Spinal cord (tissue), 10 donors: ENCODE results near the gene CTDSP2. TPM values are rescaled to one million over a fixed set of nuclear protein-coding genes. Genes with fewer than 3 reads are reported as not detected.

Source experiments
- DNase-seq, 6 donors: peaks; one replicate each; pipeline versions ENCODE4 v3.0.0 to v3.0.0-alpha.2; 2013 to 2015; ENCODE audit warnings: low spot score in 6 of 6, low read depth in 4 of 6
- H3K27ac ChIP-seq: one replicate; pipeline ENCODE4 v1.5.1; 2013; ENCODE audit warnings: low read depth, low read length, control low read depth
- H3K27me3 ChIP-seq: one replicate; pipeline ENCODE4 v1.6.1; 2013; ENCODE audit warnings: low read length; ENCODE audit not compliant: control insufficient read depth, insufficient read depth
- H3K36me3 ChIP-seq: one replicate; pipeline ENCODE4 v1.6.1; 2013; ENCODE audit warnings: low read length; ENCODE audit not compliant: control insufficient read depth, insufficient read depth
- H3K4me1 ChIP-seq: one replicate; pipeline ENCODE4 v1.6.1; 2013; ENCODE audit warnings: low read length; ENCODE audit not compliant: control insufficient read depth, insufficient read depth
- H3K4me3 ChIP-seq: one replicate; pipeline ENCODE4 v1.5.1; 2013; ENCODE audit warnings: low read depth, low read length, control low read depth
- H3K9me3 ChIP-seq: one replicate; pipeline ENCODE4 v1.6.1; 2013; ENCODE audit warnings: low read length; ENCODE audit not compliant: control insufficient read depth, insufficient read depth
- WGBS: methylation state at CpG from one replicate; pipeline ENCODE4 v1.1.5; 2013; ENCODE audit warnings: missing lambda C conversion rate; ENCODE audit not compliant: insufficient coverage; 5-methylcytosine and 5-hydroxymethylcytosine counted together
- polyA plus RNA-seq, 2 donors: library from polyadenylated mRNA; unstranded; fragments of 120-200 nt; gene quantifications; one replicate each; pipeline ENCODE4 v1.2.1, GENCODE V29; 2013; ENCODE audit not compliant: insufficient read length in 2 of 2
- total RNA-seq, 2 donors: library from RNA; depleted of rRNA in 1 of 2; stranded (reverse); fragments of 120-200 nt in 1 of 2; fragments of >200 nt in 1 of 2; gene quantifications; one replicate each; pipeline versions ENCODE4 v1.2.3 to v1.2.4, GENCODE V29; 2013 to 2014
- donor health status: healthy.

Gene CTDSP2
- total and polyA plus RNA-seq, 4 donors = 42.6 to 111 (median 102) TPM

DNA sequence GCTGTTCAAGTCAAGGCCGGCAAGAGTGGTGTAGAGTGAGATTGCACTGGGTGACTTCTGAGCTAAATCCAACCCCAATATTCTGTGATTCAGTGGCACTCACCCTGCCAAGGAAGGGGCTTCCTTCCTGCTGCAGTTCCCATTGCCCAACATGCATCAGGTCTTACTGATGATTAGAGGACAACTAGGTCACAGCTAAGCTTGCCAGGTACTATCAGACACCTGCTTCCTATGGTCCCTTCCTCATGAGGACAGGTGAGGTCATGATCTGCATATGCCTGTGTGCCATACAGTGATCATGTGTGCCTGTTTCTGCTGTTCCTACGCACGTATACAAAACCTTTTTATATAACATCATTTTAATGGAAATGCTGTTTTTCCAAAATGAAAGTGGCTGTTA lies 1.7 kb upstream of the CTDSP2 start:
- H3K4me1 ChIP-seq = peaks cover 46% of the 10 kb centered on the region

DNA sequence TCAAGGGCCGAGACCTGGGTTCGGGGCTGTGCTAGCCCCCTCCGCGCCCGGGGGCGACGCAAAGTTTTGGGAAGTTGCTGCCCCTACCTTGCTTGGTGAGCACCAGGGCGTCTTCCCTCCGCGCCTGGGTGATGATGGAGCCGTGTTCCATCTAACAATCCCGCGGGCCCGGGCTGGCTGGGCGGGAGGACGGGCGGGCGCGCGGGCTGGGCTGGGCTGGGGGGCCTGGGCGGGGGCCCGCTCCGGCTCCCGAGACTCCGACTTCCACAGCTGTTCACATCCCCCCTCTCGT lies 298 bp downstream of the CTDSP2 start:
- peaks cover 43% of the 10 kb centered on the region for H3K4me1 ChIP-seq
- peak overlapping the region; percentile 100 for H3K4me3 ChIP-seq
- H3K9me3 ChIP-seq = no peaks in the 10 kb centered on the region
- H3K27me3 ChIP-seq = no peaks in the 10 kb centered on the region
- peaks cover 3% of the 10 kb centered on the region for H3K36me3 ChIP-seq
- under 1% methylated on average over 20 of the region's 26 CpGs for WGBS
- DNase-seq = no peak
- H3K27ac ChIP-seq = peak overlapping the region; percentile 99

More for the DNA sequence above, 1.7 kb upstream of the CTDSP2 start:
- Histone ChIP-seq H3K36me3 (peaks cover 3% of the 10 kb centered on the region), H3K27me3 (peaks cover 12% of the 10 kb centered on the region), H3K4me3 (no peak overlapping the region), H3K9me3 (no peaks in the 10 kb centered on the region), H3K27ac (no peak overlapping the region)
- DNase-seq = no peak
- WGBS = 80% methylated on average over 1 of the region's 3 CpGs

DNA sequence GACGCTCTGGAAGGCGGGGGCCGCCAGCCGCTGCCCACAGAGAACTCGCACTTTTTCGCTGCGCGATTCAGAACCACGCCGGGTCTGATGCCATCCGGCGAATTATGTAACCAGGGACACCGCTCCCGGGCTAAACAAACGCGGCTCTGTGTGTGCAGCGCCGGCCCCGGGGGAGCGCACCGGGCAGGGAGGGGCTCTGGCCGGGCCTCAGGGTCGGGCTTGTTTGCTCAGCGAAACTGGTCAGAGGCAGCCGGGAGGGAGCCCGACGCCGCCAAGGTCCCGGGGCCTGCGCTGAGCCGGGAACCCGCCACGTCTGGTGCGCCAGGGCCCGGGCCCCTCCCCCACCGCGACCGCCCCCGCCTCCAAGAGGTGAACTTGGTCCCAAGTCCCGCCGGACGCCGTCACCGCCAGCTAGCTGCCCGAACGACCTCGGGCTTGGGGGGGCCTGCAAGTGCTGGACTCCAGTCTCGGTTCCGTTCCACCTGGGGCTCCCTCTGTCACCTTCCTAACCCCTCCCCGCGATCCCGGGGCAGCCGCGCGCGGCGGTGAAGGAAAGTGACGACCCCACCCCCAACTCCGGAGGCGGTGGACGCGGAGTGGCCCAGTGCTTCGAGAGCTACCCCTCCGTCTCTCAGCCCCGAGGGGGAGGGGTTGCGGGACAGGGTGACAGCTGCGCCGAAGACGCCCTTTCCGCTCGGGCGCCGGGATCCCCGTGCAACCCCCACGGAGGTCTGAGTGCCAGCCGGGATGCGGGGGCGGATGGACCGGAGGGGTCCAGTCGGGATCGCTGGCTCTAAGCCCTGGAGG lies 848 bp downstream of the CTDSP2 start:
- under 1% methylated on average over 81 of the region's 81 CpGs for WGBS
- peak overlapping the region; percentile 100 for H3K4me3 ChIP-seq
- peaks cover 44% of the 10 kb centered on the region for H3K4me1 ChIP-seq
- H3K36me3 ChIP-seq = peaks cover 3% of the 10 kb centered on the region
- H3K27me3 ChIP-seq = no peaks in the 10 kb centered on the region
- no peaks in the 10 kb centered on the region for H3K9me3 ChIP-seq
- H3K27ac ChIP-seq = peak overlapping the region; percentile 99
- DNase-seq = peak in 2 of 6 donors; percentile 67 to 78

DNA sequence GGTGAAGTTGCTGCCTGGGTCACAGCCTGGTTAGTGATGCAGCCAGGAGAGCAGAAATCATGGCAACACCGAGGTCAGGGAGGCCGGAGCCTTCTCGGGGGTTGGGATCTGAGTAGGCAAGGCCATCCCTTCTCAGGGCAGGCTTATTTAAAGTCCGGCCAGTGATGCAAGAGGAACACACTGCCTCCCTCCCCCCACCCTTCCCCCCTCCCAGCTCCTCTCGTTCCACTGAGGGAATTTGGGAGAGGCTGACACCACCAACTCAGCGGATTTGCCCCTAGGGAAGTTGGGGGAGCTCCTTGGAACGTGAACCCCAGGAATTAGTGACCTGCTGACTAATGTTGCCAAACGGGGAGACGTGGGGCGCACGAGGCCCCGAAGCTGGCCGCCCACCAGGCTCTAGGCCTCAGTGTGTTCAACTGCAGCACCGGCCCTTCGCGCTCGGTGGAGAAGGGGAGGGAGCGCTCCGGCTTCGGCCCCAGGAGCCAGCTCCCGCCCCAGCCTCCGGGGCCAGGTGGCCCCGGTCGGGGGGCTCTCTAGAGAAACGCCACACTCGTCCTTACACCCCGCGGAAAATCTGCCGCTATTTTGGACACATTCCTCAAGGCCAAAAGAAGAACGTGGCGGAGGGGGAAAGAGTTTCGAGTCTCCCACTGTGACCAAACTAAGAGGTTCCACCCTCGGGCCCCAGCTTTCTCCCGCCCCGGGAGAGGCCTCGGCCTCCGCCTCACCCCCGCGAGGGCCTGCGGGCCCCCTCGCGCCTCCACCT lies 1.6 kb downstream of the CTDSP2 start:
- peak in 1 of 6 donors; percentile 70 for DNase-seq
- peaks cover 52% of the 10 kb centered on the region for H3K4me1 ChIP-seq
- peak overlapping the region; percentile 100 for H3K4me3 ChIP-seq
- H3K27ac ChIP-seq = peak overlapping the region; percentile 99
- peaks cover 3% of the 10 kb centered on the region for H3K36me3 ChIP-seq
- under 1% methylated on average over 33 of the region's 42 CpGs for WGBS
- no peaks in the 10 kb centered on the region for H3K9me3 ChIP-seq
- H3K27me3 ChIP-seq = no peaks in the 10 kb centered on the region

DNA sequence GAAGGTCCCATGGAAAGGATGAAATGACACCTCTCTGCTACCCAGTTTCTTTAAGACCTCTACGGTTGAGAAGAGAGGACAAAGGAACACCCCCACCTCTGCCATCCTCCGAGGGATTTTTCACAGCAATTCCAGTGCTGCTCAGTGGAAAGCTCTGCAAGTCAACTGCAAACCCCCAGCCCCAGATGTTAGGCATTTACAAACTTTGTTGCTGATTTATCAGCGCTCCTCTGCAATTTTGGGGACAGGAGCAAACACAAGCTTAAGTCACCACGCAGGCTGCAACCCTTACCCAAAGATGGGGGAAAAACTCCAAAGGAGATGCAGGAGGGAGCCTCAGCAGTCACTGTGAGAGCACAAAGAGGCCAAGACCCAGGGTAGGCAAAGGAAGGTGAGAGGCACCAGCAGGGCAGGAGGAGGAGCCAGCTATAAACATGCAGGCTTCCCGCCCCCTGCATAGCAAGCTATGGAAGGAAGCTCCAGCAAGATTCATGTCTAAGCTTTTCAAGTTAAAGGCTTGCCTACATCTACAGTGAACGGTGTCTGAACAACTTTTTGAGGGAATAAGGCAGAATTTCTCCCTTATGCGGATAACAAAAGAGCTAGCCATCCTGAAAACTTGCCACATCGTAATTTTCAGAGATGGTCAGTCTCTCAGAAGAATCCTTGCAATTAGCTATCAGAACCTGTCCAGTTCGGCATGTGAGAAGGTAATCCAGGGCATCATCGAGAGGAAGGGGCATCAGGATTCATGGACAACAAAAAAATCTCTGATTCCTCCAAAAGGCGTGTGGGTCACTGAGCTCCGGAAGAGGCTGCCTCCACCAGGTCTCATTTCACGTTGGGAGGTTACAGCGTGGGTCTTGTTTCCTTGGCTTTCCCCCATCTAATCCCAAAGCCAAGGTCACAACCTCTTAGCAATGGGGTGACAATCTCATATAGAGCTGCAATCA lies 3.9 kb downstream of the CTDSP2 start:
- no peak overlapping the region for H3K4me3 ChIP-seq

DNA sequence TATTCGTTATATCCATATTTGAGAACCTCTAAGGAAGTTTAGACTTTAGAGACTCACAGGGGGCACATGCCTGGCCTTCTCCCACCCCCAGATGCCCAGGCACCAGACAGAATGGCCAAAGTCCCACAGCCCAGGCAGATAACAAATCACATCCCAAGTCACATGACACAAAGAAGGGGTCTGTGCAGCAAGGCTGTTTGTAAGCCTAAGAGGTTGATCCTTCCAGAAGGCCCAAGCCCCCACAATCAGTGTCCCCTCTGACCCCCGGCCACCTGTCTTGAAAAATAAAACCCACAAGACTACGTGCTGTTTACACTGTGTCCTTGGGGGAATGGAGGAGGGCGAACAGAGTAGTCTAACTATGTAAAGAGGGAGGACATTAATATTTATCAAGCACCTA lies 5.1 kb downstream of the CTDSP2 start:
- Histone ChIP-seq H3K4me3 (no peak overlapping the region), H3K4me1 (peaks cover 72% of the 10 kb centered on the region), H3K36me3 (peaks cover 3% of the 10 kb centered on the region), H3K9me3 (no peaks in the 10 kb centered on the region), H3K27ac (peak overlapping the region; percentile 1), H3K27me3 (no peaks in the 10 kb centered on the region)
- 80% methylated on average over 1 of the region's 4 CpGs for WGBS
- no peak for DNase-seq

More for the DNA sequence above, 3.9 kb downstream of the CTDSP2 start:
- Histone ChIP-seq H3K9me3 (no peaks in the 10 kb centered on the region), H3K36me3 (peaks cover 3% of the 10 kb centered on the region), H3K27ac (peak overlapping the region; percentile 2), H3K4me1 (peaks cover 68% of the 10 kb centered on the region), H3K27me3 (no peaks in the 10 kb centered on the region)
- 31% methylated on average over 13 of the region's 14 CpGs for WGBS
- DNase-seq = no peak

DNA sequence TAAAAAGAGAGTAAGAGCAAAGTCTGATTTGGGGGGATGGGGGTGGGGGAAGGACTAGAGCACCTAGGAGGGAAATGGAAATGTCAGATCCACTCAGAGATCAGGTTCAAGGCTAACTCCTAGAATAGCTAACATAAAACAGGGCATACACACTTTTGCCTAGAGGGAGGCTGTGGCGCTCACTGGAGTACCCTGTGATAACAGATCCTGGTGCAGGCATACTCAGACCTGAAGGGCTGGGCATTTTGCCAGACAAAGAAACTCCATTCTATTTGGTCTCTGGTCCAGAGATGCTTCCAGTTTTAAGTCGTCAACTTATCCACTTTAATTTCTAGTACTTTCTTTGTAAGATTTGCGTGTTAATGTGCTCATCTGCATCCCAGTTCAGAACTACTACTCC lies 5.8 kb downstream of the CTDSP2 start:
- H3K27me3 ChIP-seq = no peaks in the 10 kb centered on the region
- no peak overlapping the region for H3K4me3 ChIP-seq
- WGBS = 70% methylated on average over 1 of the region's 3 CpGs
- H3K4me1 ChIP-seq = peaks cover 79% of the 10 kb centered on the region
- no peaks in the 10 kb centered on the region for H3K9me3 ChIP-seq
- peaks cover 3% of the 10 kb centered on the region for H3K36me3 ChIP-seq
- DNase-seq = peak in 2 of 6 donors; percentile 30 to 53
- H3K27ac ChIP-seq = peak overlapping the region; percentile 18

DNA sequence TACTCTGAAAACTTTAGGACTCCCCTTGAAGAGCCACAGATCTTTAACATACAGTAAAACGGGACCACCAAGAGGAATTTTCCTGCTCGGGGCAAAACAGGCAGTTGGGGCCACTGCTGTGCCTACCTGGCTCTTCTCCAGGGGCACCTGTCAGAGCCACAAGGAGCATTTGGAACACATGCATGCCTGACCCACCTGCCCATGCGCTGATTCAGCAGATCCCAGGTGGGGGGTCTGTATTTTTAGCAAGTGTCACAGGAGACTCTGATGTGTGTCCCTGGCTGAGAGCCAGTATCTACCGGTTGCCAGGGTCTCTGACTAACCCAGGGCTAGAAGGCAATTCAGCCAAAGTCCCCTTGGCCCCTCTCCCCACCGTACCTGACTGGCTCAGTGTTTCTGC lies 6.5 kb downstream of the CTDSP2 start:
- H3K36me3 ChIP-seq = peaks cover under 1% of the 10 kb centered on the region
- no peak for DNase-seq
- H3K4me1 ChIP-seq = peaks cover 87% of the 10 kb centered on the region
- 36% methylated on average over 3 of the region's 5 CpGs for WGBS
- H3K27ac ChIP-seq = no peak overlapping the region
- H3K9me3 ChIP-seq = no peaks in the 10 kb centered on the region
- no peak overlapping the region for H3K4me3 ChIP-seq
- H3K27me3 ChIP-seq = no peaks in the 10 kb centered on the region

DNA sequence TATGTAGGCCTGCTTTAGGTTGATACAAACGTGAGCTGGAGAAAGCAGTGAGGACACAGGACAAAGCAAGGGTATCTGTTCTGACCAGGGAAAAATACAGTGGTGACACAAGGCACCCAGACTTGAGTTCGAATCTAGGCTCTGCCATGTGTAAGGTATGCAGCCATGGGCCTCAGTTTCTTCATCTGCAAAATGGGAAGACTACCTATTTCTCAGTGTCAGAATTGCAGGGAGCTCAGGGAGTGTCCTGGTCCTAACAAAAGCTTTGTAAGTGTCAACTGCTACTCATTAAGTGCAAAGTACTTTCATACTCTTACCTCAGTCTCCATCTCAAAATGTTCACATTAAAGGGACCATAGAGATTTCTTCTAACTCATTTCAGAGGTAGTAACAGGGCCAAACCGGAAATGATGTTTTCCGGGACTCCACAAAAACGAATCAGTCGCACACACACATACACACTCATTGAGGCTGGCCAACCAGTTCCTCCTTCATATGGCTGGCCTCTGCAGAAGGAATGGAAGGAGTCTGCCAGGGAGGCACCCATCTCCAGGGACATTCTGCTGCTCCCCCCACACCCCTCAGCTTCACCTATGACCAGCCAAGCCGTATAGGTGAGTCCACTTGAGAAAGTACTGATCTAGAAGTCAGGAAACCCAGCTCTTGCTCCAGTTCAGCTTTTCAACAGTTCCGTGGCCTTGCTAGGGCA lies 7.8 kb downstream of the CTDSP2 start:
- no peaks in the 10 kb centered on the region for H3K27me3 ChIP-seq
- 79% methylated on average over 4 of the region's 8 CpGs for WGBS
- no peak for DNase-seq
- no peaks in the 10 kb centered on the region for H3K36me3 ChIP-seq
- peaks cover 86% of the 10 kb centered on the region for H3K4me1 ChIP-seq
- no peak overlapping the region for H3K4me3 ChIP-seq
- H3K9me3 ChIP-seq = no peaks in the 10 kb centered on the region
- peak overlapping the region; percentile 54 for H3K27ac ChIP-seq
